Activated CD8-positive, alpha-beta T cell treated with anti-CD3 and anti-CD28 coated beads for 36 hours (primary cell): ENCODE results near the gene MAP4K2. TPM values are rescaled to one million over a fixed set of nuclear protein-coding genes. Genes with fewer than 3 reads are reported as not detected.

Experiments
- ATAC-seq: fragments of 200-7000 bp; cut with Tn5 transposase; one replicate; pipeline ENCODE4 v1.10.0; 2021; ENCODE audit warnings: mild to moderate bottlenecking, moderate library complexity
- CTCF ChIA-PET: fragments of 350-600 bp; sonication (Branson Sonifier 250); formaldehyde crosslinking; loops from one replicate; lab custom pipeline; 2021; ENCODE audit warnings: antibody characterized with exemption; lab: Charles Lee
- POLR2A ChIA-PET: fragments of 350-600 bp; sonication (Branson Sonifier 250); formaldehyde crosslinking; loops from one replicate; lab custom pipeline; 2021; ENCODE audit warnings: antibody characterized with exemption; lab: Charles Lee
- DNase-seq: peaks from one replicate; pipeline ENCODE4 v3.0.0-alpha.2; 2020
- H3K27ac Mint-ChIP-seq: one replicate; pipeline ENCODE4 v1.8.0; 2021; ENCODE audit warnings: mild to moderate bottlenecking, mixed read lengths
- H3K27me3 Mint-ChIP-seq: one replicate; pipeline ENCODE4 v1.8.0; 2021; ENCODE audit warnings: mixed read lengths
- H3K36me3 Mint-ChIP-seq: one replicate; pipeline ENCODE4 v1.8.0; 2021; ENCODE audit warnings: low read depth, mixed read lengths
- H3K4me1 Mint-ChIP-seq: one replicate; pipeline ENCODE4 v1.8.0; 2021; ENCODE audit warnings: low read depth, mixed read lengths
- H3K4me3 Mint-ChIP-seq: one replicate; pipeline ENCODE4 v1.8.0; 2021; ENCODE audit warnings: mild to moderate bottlenecking, moderate library complexity, mixed read lengths
- H3K9me3 Mint-ChIP-seq: one replicate; pipeline ENCODE4 v1.8.0; 2021; ENCODE audit warnings: mixed read lengths
- CTCF ChIP-seq: fragments of 200-600 bp; IDR thresholded peaks from one replicate; pipeline ENCODE4 v1.8.0; 2022; ENCODE audit warnings: antibody characterized with exemption, mild to moderate bottlenecking
- intact Hi-C: fragments of 100-400 bp; cut with micrococcal nuclease; formaldehyde crosslinking; loops from one replicate; pipeline ENCODE4 v1.10.0; 2022
- total RNA-seq, 2 experiments: library from RNA; stranded (reverse); gene quantifications; one replicate each; pipeline ENCODE4 v1.2.3, GENCODE V29; 2021

The MAP4K2 gene
- total RNA-seq, 2 experiments from 2014 or later, result 56.4 to 58.0 TPM

- no peak for DNase-seq
- ATAC-seq, result no peak
- peak overlapping the region; percentile 71 for H3K27ac Mint-ChIP-seq
- POLR2A ChIA-PET, result interaction anchor here (1.1 to 1.9 kb wide), 3 partner anchors 9 to 25 kb away, joined by 3 to 8 read pairs (median 3); no protein-coding TSS in a partner anchor
- H3K27me3 Mint-ChIP-seq, result no peaks in the 10 kb centered on the region
- no peaks in the 10 kb centered on the region for H3K9me3 Mint-ChIP-seq
- H3K4me1 Mint-ChIP-seq, result peaks cover 19% of the 10 kb centered on the region
- CTCF ChIA-PET, result interaction anchor here (1.1 to 2.2 kb wide), 2 partner anchors 15 to 55 kb away, joined by 3 to 6 read pairs; partner anchors contain the start of gene SF1
- no peak for TF ChIP-seq CTCF
- H3K4me3 Mint-ChIP-seq, result no peak overlapping the region
- H3K36me3 Mint-ChIP-seq, result peaks cover 10% of the 10 kb centered on the region
- intact Hi-C loops, result no loop called here
Measured at GRCh38 chr11:64793271-64794160, 9.5 kb downstream of the MAP4K2 start.

DNA sequence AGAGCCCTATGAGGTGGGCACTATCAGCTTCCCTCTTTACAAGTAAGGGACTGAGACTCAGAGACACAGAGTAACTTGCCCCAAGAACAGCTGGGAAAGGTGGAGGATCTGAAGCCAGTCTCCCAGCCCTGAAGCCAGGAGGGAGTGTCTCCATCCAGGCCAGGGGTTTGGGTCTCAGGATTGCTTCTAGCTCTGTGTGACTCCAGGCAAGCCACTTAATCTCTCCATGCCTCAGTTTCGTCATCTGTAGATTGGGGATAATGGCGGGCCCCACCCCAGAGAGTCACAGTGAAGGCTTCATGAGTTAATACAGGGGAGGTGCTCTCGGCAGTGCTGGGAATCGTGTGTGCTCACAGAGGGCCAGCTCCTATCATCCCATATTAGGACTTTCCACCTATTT is 10.5 kb downstream of the MAP4K2 start:
- no peak for ATAC-seq
- Mint-ChIP-seq H3K4me3 (no peak overlapping the region), H3K4me1 (peaks cover 20% of the 10 kb centered on the region), H3K27me3 (no peaks in the 10 kb centered on the region), H3K9me3 (no peaks in the 10 kb centered on the region), H3K36me3 (peaks cover 9% of the 10 kb centered on the region), H3K27ac (peak overlapping the region; percentile 5)
- no peak for TF ChIP-seq CTCF
- ChIA-PET POLR2A (interaction anchor here (1.9 to 2.1 kb wide), 2 partner anchors 10 to 14 kb away, joined by 8 to 10 read pairs; partner anchors contain the start of gene SF1), CTCF (no interaction called here)
- no peak for DNase-seq
- intact Hi-C loops, result no loop called here

- H3K36me3 Mint-ChIP-seq, result peaks cover 9% of the 10 kb centered on the region
- no peak overlapping the region for H3K27ac Mint-ChIP-seq
- DNase-seq (no peak), ATAC-seq (no peak)
- CTCF ChIA-PET, result no interaction called here
- no peak overlapping the region for H3K4me3 Mint-ChIP-seq
- POLR2A ChIA-PET, result interaction anchor here (1.0 to 2.1 kb wide), 3 partner anchors 10 to 19 kb away, joined by 3 to 10 read pairs (median 8); partner anchors contain the start of gene SF1
- peaks cover 20% of the 10 kb centered on the region for H3K4me1 Mint-ChIP-seq
- no peak for TF ChIP-seq CTCF
- H3K9me3 Mint-ChIP-seq, result no peaks in the 10 kb centered on the region
- intact Hi-C loops, result no loop called here
- no peaks in the 10 kb centered on the region for H3K27me3 Mint-ChIP-seq
Measured at GRCh38 chr11:64791781-64792291, 11.2 kb downstream of the MAP4K2 start.

GRCh38 chr11:64790205-64791095 is 12.6 kb downstream of the MAP4K2 start:
- Mint-ChIP-seq H3K4me3 (no peak overlapping the region), H3K27me3 (no peaks in the 10 kb centered on the region), H3K9me3 (no peaks in the 10 kb centered on the region), H3K36me3 (no peaks in the 10 kb centered on the region), H3K4me1 (peaks cover 13% of the 10 kb centered on the region), H3K27ac (no peak overlapping the region)
- intact Hi-C loops, result no loop called here
- DNase-seq (no peak), ATAC-seq (no peak)
- ChIA-PET CTCF (no interaction called here), POLR2A (no interaction called here)
- TF ChIP-seq CTCF, result no peak
